Measurements from ENCODE around the gene HPDL.

Gene HPDL

GRCh38 chr1:45302505-45303150 is 24.1 kb upstream of the HPDL start:
- Histone ChIP-seq H3K36me3 (ENCODE audit: control insufficient read depth, insufficient read depth, low read length) (no peaks in the 10 kb centered on the region), H3K4me1 (ENCODE audit: control insufficient read depth, insufficient read depth, low read length) (peaks cover 20% of the 10 kb centered on the region), H3K9me3 (ENCODE audit: control insufficient read depth, low read length) (no peaks in the 10 kb centered on the region), H3K27me3 (ENCODE audit: control insufficient read depth, insufficient read depth, low read length, poor library complexity, severe bottlenecking) (no peaks in the 10 kb centered on the region), H3K4me3 (ENCODE audit: insufficient read depth, low read depth, low read length) (peak overlapping the region; percentile 69), H3K27ac (ENCODE audit: insufficient read depth, low read depth, low read length, poor library complexity, severe bottlenecking) (no peak overlapping the region)
- 85 to 93% methylated on average over 16 of the region's 16 CpGs for WGBS, 2 experiments

DNA sequence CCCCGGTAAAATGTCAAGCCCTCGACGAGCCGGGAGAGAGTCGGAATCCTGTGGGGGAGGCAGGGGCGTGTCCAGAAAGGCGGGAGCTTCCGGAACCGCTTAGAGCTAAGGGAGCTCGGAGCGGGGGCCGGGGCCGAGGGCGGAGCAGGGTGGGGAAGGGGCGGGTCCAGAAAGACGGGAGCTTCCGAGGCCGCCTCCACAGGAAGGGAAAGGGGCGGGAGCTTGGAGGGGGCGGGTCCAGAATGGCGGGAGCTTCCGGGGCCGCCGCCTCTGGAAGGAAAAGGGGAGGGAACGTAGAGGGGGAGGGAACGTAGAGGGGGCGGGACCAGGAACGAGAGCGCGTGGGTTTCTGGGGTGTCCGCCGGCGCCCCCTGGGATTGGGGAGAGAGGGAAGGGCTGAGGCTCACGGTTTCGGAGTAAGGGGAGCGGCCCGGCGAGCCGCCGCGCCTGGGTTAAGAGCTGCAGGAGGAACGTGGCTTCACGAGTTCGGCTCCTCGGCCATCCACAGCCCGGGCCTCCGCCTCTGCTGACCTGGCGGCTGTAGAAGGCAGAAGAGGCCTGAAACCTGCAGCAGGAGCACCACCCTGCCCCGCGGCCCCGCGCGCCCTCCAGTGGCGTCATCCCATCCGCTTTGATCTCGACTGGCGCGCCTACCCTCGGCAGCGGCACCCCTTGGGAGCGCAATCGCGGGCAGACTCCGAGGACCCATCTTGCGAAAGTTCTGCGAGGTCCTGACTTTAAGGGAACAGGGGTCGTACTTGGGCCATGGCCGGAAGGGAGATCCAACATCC is 23.0 kb upstream of the HPDL start:
- WGBS, 2 experiments = 1% methylated on average over 68 of the region's 68 CpGs
- no peaks in the 10 kb centered on the region for H3K27me3 ChIP-seq (ENCODE audit: control insufficient read depth, insufficient read depth, low read length, poor library complexity, severe bottlenecking)
- H3K36me3 ChIP-seq (ENCODE audit: control insufficient read depth, insufficient read depth, low read length) = no peaks in the 10 kb centered on the region
- H3K4me3 ChIP-seq (ENCODE audit: insufficient read depth, low read depth, low read length) = peak overlapping the region; percentile 69
- peaks cover 20% of the 10 kb centered on the region for H3K4me1 ChIP-seq (ENCODE audit: control insufficient read depth, insufficient read depth, low read length)
- H3K9me3 ChIP-seq (ENCODE audit: control insufficient read depth, low read length) = no peaks in the 10 kb centered on the region
- H3K27ac ChIP-seq (ENCODE audit: insufficient read depth, low read depth, low read length, poor library complexity, severe bottlenecking) = peak overlapping the region; percentile 85

- 68 to 73% methylated on average over 15 of the region's 15 CpGs for WGBS, 2 experiments
- Histone ChIP-seq H3K27ac (ENCODE audit: insufficient read depth, low read depth, low read length, poor library complexity, severe bottlenecking) (peak overlapping the region; percentile 85), H3K27me3 (ENCODE audit: control insufficient read depth, insufficient read depth, low read length, poor library complexity, severe bottlenecking) (no peaks in the 10 kb centered on the region), H3K4me1 (ENCODE audit: control insufficient read depth, insufficient read depth, low read length) (peaks cover 20% of the 10 kb centered on the region), H3K4me3 (ENCODE audit: insufficient read depth, low read depth, low read length) (peak overlapping the region; percentile 69), H3K9me3 (ENCODE audit: control insufficient read depth, low read length) (no peaks in the 10 kb centered on the region), H3K36me3 (ENCODE audit: control insufficient read depth, insufficient read depth, low read length) (no peaks in the 10 kb centered on the region)
Measured at GRCh38 chr1:45304311-45305081, 22.2 kb upstream of the HPDL start.

DNA sequence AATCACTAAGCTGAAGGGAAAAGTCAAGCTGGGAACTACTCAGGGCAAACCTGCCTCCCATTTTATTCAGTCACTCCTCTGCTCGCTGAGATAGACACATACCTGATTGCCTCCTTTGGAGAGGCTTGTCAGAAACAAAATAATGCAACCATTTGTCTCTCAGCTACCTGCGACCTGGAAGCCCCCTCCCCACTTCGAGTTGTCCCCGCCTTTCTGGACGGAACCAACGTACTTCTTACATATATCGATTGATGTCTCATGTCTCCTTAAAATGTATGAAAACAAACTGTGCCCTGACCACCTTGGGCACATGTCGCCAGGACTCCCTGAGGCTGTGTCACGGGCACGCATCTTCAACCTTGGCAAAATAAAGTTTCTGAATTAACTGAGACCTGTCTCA is 21.5 kb upstream of the HPDL start:
- Histone ChIP-seq H3K9me3 (ENCODE audit: control insufficient read depth, low read length) (no peaks in the 10 kb centered on the region), H3K27ac (ENCODE audit: insufficient read depth, low read depth, low read length, poor library complexity, severe bottlenecking) (no peak overlapping the region), H3K36me3 (ENCODE audit: control insufficient read depth, insufficient read depth, low read length) (no peaks in the 10 kb centered on the region), H3K4me1 (ENCODE audit: control insufficient read depth, insufficient read depth, low read length) (peaks cover 20% of the 10 kb centered on the region), H3K27me3 (ENCODE audit: control insufficient read depth, insufficient read depth, low read length, poor library complexity, severe bottlenecking) (no peaks in the 10 kb centered on the region), H3K4me3 (ENCODE audit: insufficient read depth, low read depth, low read length) (no peak overlapping the region)
- 87 to 89% methylated on average over 10 of the region's 10 CpGs for WGBS, 2 experiments

- 36 to 47% methylated on average over 8 of the region's 8 CpGs for WGBS, 2 experiments
Measured at GRCh38 chr1:45306319-45306718, 20.4 kb upstream of the HPDL start.

DNA sequence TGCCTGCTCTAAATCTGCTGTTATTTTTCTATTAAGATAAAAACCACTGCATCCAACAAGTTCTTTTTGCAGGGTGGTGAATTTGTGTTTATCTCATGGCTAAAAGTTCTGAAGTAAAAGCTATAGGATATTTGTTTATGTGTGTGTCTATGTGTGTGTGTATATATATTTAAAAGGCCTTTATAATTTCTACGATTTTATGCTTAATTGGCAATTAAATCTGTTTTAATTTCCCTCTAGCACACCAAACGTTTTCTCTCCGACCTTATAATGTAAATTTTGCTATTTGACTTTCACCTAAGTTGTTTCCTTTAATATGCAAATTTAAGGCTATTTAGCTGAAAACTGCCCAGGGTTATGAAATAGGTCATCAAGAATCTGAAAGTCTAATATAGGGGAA is 19.8 kb upstream of the HPDL start:
- Histone ChIP-seq H3K27me3 (ENCODE audit: control insufficient read depth, insufficient read depth, low read length, poor library complexity, severe bottlenecking) (no peaks in the 10 kb centered on the region), H3K4me1 (ENCODE audit: control insufficient read depth, insufficient read depth, low read length) (peaks cover 20% of the 10 kb centered on the region), H3K36me3 (ENCODE audit: control insufficient read depth, insufficient read depth, low read length) (no peaks in the 10 kb centered on the region), H3K4me3 (ENCODE audit: insufficient read depth, low read depth, low read length) (no peak overlapping the region), H3K27ac (ENCODE audit: insufficient read depth, low read depth, low read length, poor library complexity, severe bottlenecking) (no peak overlapping the region), H3K9me3 (ENCODE audit: control insufficient read depth, low read length) (peaks cover 3% of the 10 kb centered on the region)
- no CpG with 5 or more reads among the region's 3 CpGs for WGBS, 2 experiments

More at GRCh38 chr1:45306319-45306718, 20.4 kb upstream of the HPDL start:
- Histone ChIP-seq H3K9me3 (ENCODE audit: control insufficient read depth, low read length) (peaks cover under 1% of the 10 kb centered on the region), H3K4me1 (ENCODE audit: control insufficient read depth, insufficient read depth, low read length) (peaks cover 20% of the 10 kb centered on the region), H3K27ac (ENCODE audit: insufficient read depth, low read depth, low read length, poor library complexity, severe bottlenecking) (no peak overlapping the region), H3K36me3 (ENCODE audit: control insufficient read depth, insufficient read depth, low read length) (no peaks in the 10 kb centered on the region), H3K4me3 (ENCODE audit: insufficient read depth, low read depth, low read length) (no peak overlapping the region), H3K27me3 (ENCODE audit: control insufficient read depth, insufficient read depth, low read length, poor library complexity, severe bottlenecking) (no peaks in the 10 kb centered on the region)

DNA sequence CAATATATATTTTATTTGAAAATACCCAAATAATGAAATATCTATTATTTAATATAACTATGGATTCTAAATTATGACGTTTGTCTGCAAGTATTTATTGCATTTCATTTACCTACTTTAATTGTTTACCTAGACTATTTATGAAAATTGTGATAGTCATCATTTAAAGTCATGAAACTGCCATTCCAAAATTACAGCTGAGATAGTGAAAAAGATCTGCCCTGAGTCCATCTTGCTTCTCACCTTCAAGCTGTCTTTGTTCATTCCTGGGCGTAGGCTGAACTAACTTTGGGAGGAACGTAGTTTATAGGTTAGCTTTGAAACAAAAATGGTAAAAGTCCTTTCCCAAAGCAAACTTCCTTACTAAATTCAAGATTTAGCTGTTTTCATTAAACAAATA is 12.4 kb upstream of the HPDL start:
- H3K4me1 ChIP-seq (ENCODE audit: control insufficient read depth, insufficient read depth, low read length) = no peaks in the 10 kb centered on the region
- H3K9me3 ChIP-seq (ENCODE audit: control insufficient read depth, low read length) = peaks cover 3% of the 10 kb centered on the region
- no peak overlapping the region for H3K4me3 ChIP-seq (ENCODE audit: insufficient read depth, low read depth, low read length)
- no peaks in the 10 kb centered on the region for H3K27me3 ChIP-seq (ENCODE audit: control insufficient read depth, insufficient read depth, low read length, poor library complexity, severe bottlenecking)
- no peak overlapping the region for H3K27ac ChIP-seq (ENCODE audit: insufficient read depth, low read depth, low read length, poor library complexity, severe bottlenecking)
- no peaks in the 10 kb centered on the region for H3K36me3 ChIP-seq (ENCODE audit: control insufficient read depth, insufficient read depth, low read length)
- WGBS, 2 experiments = 93 to 100% methylated on average over 2 of the region's 3 CpGs

- no peaks in the 10 kb centered on the region for H3K36me3 ChIP-seq (ENCODE audit: control insufficient read depth, insufficient read depth, low read length)
- WGBS, 2 experiments = 51 to 57% methylated on average over 4 of the region's 4 CpGs
- H3K4me3 ChIP-seq (ENCODE audit: insufficient read depth, low read depth, low read length) = no peak overlapping the region
- H3K4me1 ChIP-seq (ENCODE audit: control insufficient read depth, insufficient read depth, low read length) = no peaks in the 10 kb centered on the region
- H3K9me3 ChIP-seq (ENCODE audit: control insufficient read depth, low read length) = no peaks in the 10 kb centered on the region
- H3K27ac ChIP-seq (ENCODE audit: insufficient read depth, low read depth, low read length, poor library complexity, severe bottlenecking) = no peak overlapping the region
- H3K27me3 ChIP-seq (ENCODE audit: control insufficient read depth, insufficient read depth, low read length, poor library complexity, severe bottlenecking) = no peaks in the 10 kb centered on the region
Measured at GRCh38 chr1:45317166-45317565, 9.5 kb upstream of the HPDL start.

GRCh38 chr1:45319761-45320160 is 6.9 kb upstream of the HPDL start:
- 89 to 94% methylated on average over 4 of the region's 4 CpGs for WGBS, 2 experiments
- Histone ChIP-seq H3K4me1 (ENCODE audit: control insufficient read depth, insufficient read depth, low read length) (no peaks in the 10 kb centered on the region), H3K4me3 (ENCODE audit: insufficient read depth, low read depth, low read length) (no peak overlapping the region), H3K27me3 (ENCODE audit: control insufficient read depth, insufficient read depth, low read length, poor library complexity, severe bottlenecking) (no peaks in the 10 kb centered on the region), H3K9me3 (ENCODE audit: control insufficient read depth, low read length) (no peaks in the 10 kb centered on the region), H3K36me3 (ENCODE audit: control insufficient read depth, insufficient read depth, low read length) (no peaks in the 10 kb centered on the region), H3K27ac (ENCODE audit: insufficient read depth, low read depth, low read length, poor library complexity, severe bottlenecking) (no peak overlapping the region)

- Histone ChIP-seq H3K4me1 (ENCODE audit: control insufficient read depth, insufficient read depth, low read length) (no peaks in the 10 kb centered on the region), H3K27me3 (ENCODE audit: control insufficient read depth, insufficient read depth, low read length, poor library complexity, severe bottlenecking) (no peaks in the 10 kb centered on the region), H3K4me3 (ENCODE audit: insufficient read depth, low read depth, low read length) (no peak overlapping the region), H3K36me3 (ENCODE audit: control insufficient read depth, insufficient read depth, low read length) (no peaks in the 10 kb centered on the region), H3K9me3 (ENCODE audit: control insufficient read depth, low read length) (no peaks in the 10 kb centered on the region), H3K27ac (ENCODE audit: insufficient read depth, low read depth, low read length, poor library complexity, severe bottlenecking) (no peak overlapping the region)
- WGBS, 2 experiments = 65 to 67% methylated on average over 5 of the region's 5 CpGs
Measured at GRCh38 chr1:45321444-45321843, 5.3 kb upstream of the HPDL start.
